Measurements from ENCODE around the gene RETREG3. TPM values are rescaled to one million over a fixed set of nuclear protein-coding genes. Genes with fewer than 3 reads are reported as not detected.
"Not testable (repeated sequence)": the region's sequence is repeated elsewhere in the genome, so short reads cannot be mapped to it uniquely, and the experiment has no call there.

RETREG3 gene
- total RNA-seq, 1 experiment from 2014 or later: 46.0 TPM

GRCh38 chr17:42640121-42640520, 30.9 kb upstream of the RETREG3 start:
- BruUV-seq (replicated peaks): no TSS peak
- Mint-ChIP-seq H3K9me3 (ENCODE audit: unreplicated experiment) (no peaks in the 10 kb centered on the region), H3K27me3 (ENCODE audit: insufficient read depth, unreplicated experiment) (peaks cover 16% of the 10 kb centered on the region), H3K27ac (ENCODE audit: low read depth, unreplicated experiment) (no peak overlapping the region), H3K36me3 (ENCODE audit: insufficient read depth, unreplicated experiment) (no peaks in the 10 kb centered on the region), H3K4me3 (ENCODE audit: unreplicated experiment) (no peak overlapping the region), H3K4me1 (ENCODE audit: insufficient read depth, unreplicated experiment) (no peaks in the 10 kb centered on the region)
- intact Hi-C loops (cut with micrococcal nuclease): no loop called here
- DNase-seq (ENCODE audit: unreplicated experiment): no peak
- POLR2A ChIA-PET: no interaction called here
- CTCF ChIA-PET: no interaction called here
- TF ChIP-seq CTCF (IDR thresholded peaks at IDR 0.05; ENCODE audit: unreplicated experiment): no peak

GRCh38 chr17:42639525-42640113, 30.4 kb upstream of the RETREG3 start:
- CTCF ChIA-PET: no interaction called here
- no TSS peak for BruUV-seq (replicated peaks)
- H3K36me3 Mint-ChIP-seq (ENCODE audit: insufficient read depth, unreplicated experiment): no peaks in the 10 kb centered on the region
- intact Hi-C loops (cut with micrococcal nuclease): no loop called here
- TF ChIP-seq CTCF (IDR thresholded peaks at IDR 0.05; ENCODE audit: unreplicated experiment): no peak
- no peaks in the 10 kb centered on the region for H3K9me3 Mint-ChIP-seq (ENCODE audit: unreplicated experiment)
- no peaks in the 10 kb centered on the region for H3K4me1 Mint-ChIP-seq (ENCODE audit: insufficient read depth, unreplicated experiment)
- H3K27ac Mint-ChIP-seq (ENCODE audit: low read depth, unreplicated experiment): no peak overlapping the region
- H3K4me3 Mint-ChIP-seq (ENCODE audit: unreplicated experiment): no peak overlapping the region
- peaks cover 16% of the 10 kb centered on the region for H3K27me3 Mint-ChIP-seq (ENCODE audit: insufficient read depth, unreplicated experiment)
- POLR2A ChIA-PET: no interaction called here
- no peak for DNase-seq (ENCODE audit: unreplicated experiment)

GRCh38 chr17:42632949-42633444, 23.8 kb upstream of the RETREG3 start:
- Mint-ChIP-seq H3K27ac (ENCODE audit: low read depth, unreplicated experiment) (no peak overlapping the region), H3K36me3 (ENCODE audit: insufficient read depth, unreplicated experiment) (no peaks in the 10 kb centered on the region), H3K9me3 (ENCODE audit: unreplicated experiment) (no peaks in the 10 kb centered on the region), H3K27me3 (ENCODE audit: insufficient read depth, unreplicated experiment) (no peaks in the 10 kb centered on the region), H3K4me3 (ENCODE audit: unreplicated experiment) (no peak overlapping the region), H3K4me1 (ENCODE audit: insufficient read depth, unreplicated experiment) (peaks cover 7% of the 10 kb centered on the region)
- TF ChIP-seq CTCF (IDR thresholded peaks at IDR 0.05; ENCODE audit: unreplicated experiment): no peak
- POLR2A ChIA-PET: interaction anchor here (1.1 to 1.7 kb wide), 3 partner anchors 11 to 34 kb away, joined by 4 to 7 read pairs (median 6); partner anchors contain the start of genes RETREG3 and TUBG1
- CTCF ChIA-PET: interaction anchor here (0.7 to 1.0 kb wide), 3 partner anchors 15 to 46 kb away, joined by 3 read pairs; no protein-coding TSS in a partner anchor
- DNase-seq (ENCODE audit: unreplicated experiment): no peak
- intact Hi-C loops (cut with micrococcal nuclease): no loop called here
- BruUV-seq (replicated peaks): no TSS peak

- no peak for TF ChIP-seq CTCF (IDR thresholded peaks at IDR 0.05; ENCODE audit: unreplicated experiment)
- no TSS peak for BruUV-seq (replicated peaks)
- peaks cover 10% of the 10 kb centered on the region for H3K4me1 Mint-ChIP-seq (ENCODE audit: insufficient read depth, unreplicated experiment)
- H3K36me3 Mint-ChIP-seq (ENCODE audit: insufficient read depth, unreplicated experiment): no peaks in the 10 kb centered on the region
- H3K27me3 Mint-ChIP-seq (ENCODE audit: insufficient read depth, unreplicated experiment): no peaks in the 10 kb centered on the region
- H3K27ac Mint-ChIP-seq (ENCODE audit: low read depth, unreplicated experiment): peak overlapping the region; percentile 74
- ChIA-PET CTCF (interaction anchor here (0.6 to 1.5 kb wide), 3 partner anchors 11 to 319 kb away, joined by 3 to 5 read pairs (median 5); no protein-coding TSS in a partner anchor), POLR2A (interaction anchor here (1.3 to 3.2 kb wide), 9 partner anchors 11 to 51 kb away, joined by 3 to 19 read pairs (median 7); partner anchors contain the start of genes PLEKHH3, RETREG3, TUBG1 and TUBG2)
- H3K9me3 Mint-ChIP-seq (ENCODE audit: unreplicated experiment): no peaks in the 10 kb centered on the region
- peak; percentile 87 for DNase-seq (ENCODE audit: unreplicated experiment)
- no peak overlapping the region for H3K4me3 Mint-ChIP-seq (ENCODE audit: unreplicated experiment)
- intact Hi-C loops (cut with micrococcal nuclease): no loop called here
Measured at GRCh38 chr17:42629411-42630009, 20.3 kb upstream of the RETREG3 start.

- H3K4me1 Mint-ChIP-seq (ENCODE audit: insufficient read depth, unreplicated experiment): peaks cover 17% of the 10 kb centered on the region
- H3K4me3 Mint-ChIP-seq (ENCODE audit: unreplicated experiment); intact Hi-C loops (cut with micrococcal nuclease); DNase-seq (ENCODE audit: unreplicated experiment); H3K27me3 Mint-ChIP-seq (ENCODE audit: insufficient read depth, unreplicated experiment); H3K9me3 Mint-ChIP-seq (ENCODE audit: unreplicated experiment); H3K36me3 Mint-ChIP-seq (ENCODE audit: insufficient read depth, unreplicated experiment); BruUV-seq (replicated peaks); H3K27ac Mint-ChIP-seq (ENCODE audit: low read depth, unreplicated experiment): not testable (repeated sequence)
- POLR2A ChIA-PET: interaction anchor here (0.9 to 3.2 kb wide), 4 partner anchors 9 to 42 kb away, joined by 3 to 18 read pairs (median 5); no protein-coding TSS in a partner anchor
- CTCF ChIA-PET: interaction anchor here (0.8 to 1.1 kb wide), 2 partner anchors 44 to 45 kb away, joined by 3 to 4 read pairs; no protein-coding TSS in a partner anchor
Measured at GRCh38 chr17:42627032-42627764, 18.0 kb upstream of the RETREG3 start.

All from MCF 10A (cell line).